ENCODE measurements around the gene DEFB121. TPM values are rescaled to one million over a fixed set of nuclear protein-coding genes. Genes with fewer than 3 reads are reported as not detected.
"Not testable (repeated sequence)": the region's sequence is repeated elsewhere in the genome, so short reads cannot be mapped to it uniquely, and the experiment has no call there.

The DEFB121 gene
- total RNA-seq, 4 donors from 2014 or later: not detected

- H3K9me3 ChIP-seq: no peaks in the 10 kb centered on the region
- WGBS, 2 donors (ENCODE audit: low coverage in 1 of 2): 58% methylated on average over 1 of the region's 1 CpG; no CpG with 5 or more reads in 1 of the 2 donors
- no peak within 1 kb of the TSS for H3K4me3 ChIP-seq
- TF ChIP-seq CTCF (IDR thresholded peaks at IDR 0.05) (no peak), EP300 (IDR thresholded peaks at IDR 0.05; ENCODE audit: low read depth) (no peak), POLR2A (IDR thresholded peaks at IDR 0.05) (no peak), POLR2AphosphoS5 (IDR thresholded peaks at IDR 0.05) (no peak)
- intact Hi-C loops (cut with DNase I; ENCODE audit: low total_unique reads): no loop called here
- no peaks in the 10 kb centered on the region for H3K27me3 ChIP-seq
- no peaks in the 10 kb centered on the region for H3K4me1 ChIP-seq
- H3K27ac ChIP-seq: no peak within 1 kb of the TSS
- no peak for DNase-seq
- in situ Hi-C loops (cut with MboI; ENCODE audit: low pct_ligation_motif_present in 1 of 4, low pct_unique_long_range_greater_than_20kb in 1 of 4, low sequenced_read_pairs in 3 of 4): no loop called here
- H3K36me3 ChIP-seq: no peaks in the 10 kb centered on the region
Measured at GRCh38 chr20:31390490-31390889, 15.5 kb downstream of the DEFB121 start, which contains the start of gene DEFB119. DEFB119 (minus strand) TSS chr20:31390590; CDS start chr20:31390483, 107 bp downstream.

- in situ Hi-C loops (cut with MboI; ENCODE audit: low pct_ligation_motif_present in 1 of 4, low pct_unique_long_range_greater_than_20kb in 1 of 4, low sequenced_read_pairs in 3 of 4) (no loop called here), intact Hi-C loops (cut with DNase I; ENCODE audit: low total_unique reads) (no loop called here)
- Histone ChIP-seq H3K27me3 (no peaks in the 10 kb centered on the region), H3K4me1 (no peaks in the 10 kb centered on the region), H3K27ac (no peak overlapping the region), H3K36me3 (no peaks in the 10 kb centered on the region), H3K9me3 (no peaks in the 10 kb centered on the region), H3K4me3 (no peak overlapping the region)
- DNase-seq: no peak
- WGBS, 2 donors (ENCODE audit: low coverage in 1 of 2): 71 to 84% methylated on average over 2 of the region's 2 CpGs
- TF ChIP-seq CTCF (IDR thresholded peaks at IDR 0.05) (no peak), EP300 (IDR thresholded peaks at IDR 0.05; ENCODE audit: low read depth) (no peak), POLR2A (IDR thresholded peaks at IDR 0.05) (no peak), POLR2AphosphoS5 (IDR thresholded peaks at IDR 0.05) (no peak)
Measured at GRCh38 chr20:31374346-31374745, 31.7 kb downstream of the DEFB121 start.

- Histone ChIP-seq H3K9me3 (no peaks in the 10 kb centered on the region), H3K27ac (no peak within 1 kb of the TSS), H3K36me3 (no peaks in the 10 kb centered on the region), H3K27me3 (no peaks in the 10 kb centered on the region), H3K4me3 (no peak within 1 kb of the TSS), H3K4me1 (no peaks in the 10 kb centered on the region)
- in situ Hi-C loops (cut with MboI; ENCODE audit: low pct_ligation_motif_present in 1 of 4, low pct_unique_long_range_greater_than_20kb in 1 of 4, low sequenced_read_pairs in 3 of 4): no loop called here
- DNase-seq: no peak
- no peak for TF ChIP-seq POLR2A (IDR thresholded peaks at IDR 0.05)
- no peak for TF ChIP-seq POLR2AphosphoS5 (IDR thresholded peaks at IDR 0.05)
- 81 to 83% methylated on average over 1 to 2 of the region's 2 CpGs for WGBS, 2 donors (ENCODE audit: low coverage in 1 of 2)
- intact Hi-C loops (cut with DNase I; ENCODE audit: low total_unique reads): no loop called here
Measured at GRCh38 chr20:31368301-31368700, 37.7 kb downstream of the DEFB121 start, which contains the start of gene DEFB118. DEFB118 (plus strand) TSS chr20:31368601; CDS start chr20:31368651, 50 bp downstream.

GRCh38 chr20:31364272-31364671 lies 41.7 kb downstream of the DEFB121 start:
- H3K9me3 ChIP-seq; H3K27me3 ChIP-seq; DNase-seq; H3K4me1 ChIP-seq; in situ Hi-C loops (cut with MboI; ENCODE audit: low pct_ligation_motif_present in 1 of 4, low pct_unique_long_range_greater_than_20kb in 1 of 4, low sequenced_read_pairs in 3 of 4); intact Hi-C loops (cut with DNase I; ENCODE audit: low total_unique reads); H3K4me3 ChIP-seq; H3K27ac ChIP-seq; H3K36me3 ChIP-seq: not testable (repeated sequence)
- 60 to 83% methylated on average over 1 to 5 of the region's 5 CpGs for WGBS, 2 donors (ENCODE audit: low coverage in 1 of 2)

- Histone ChIP-seq H3K4me3 (no peak overlapping the region), H3K9me3 (no peaks in the 10 kb centered on the region), H3K4me1 (no peaks in the 10 kb centered on the region), H3K27me3 (no peaks in the 10 kb centered on the region), H3K36me3 (no peaks in the 10 kb centered on the region), H3K27ac (no peak overlapping the region)
- in situ Hi-C loops (cut with MboI; ENCODE audit: low pct_ligation_motif_present in 1 of 4, low pct_unique_long_range_greater_than_20kb in 1 of 4, low sequenced_read_pairs in 3 of 4): no loop called here
- TF ChIP-seq POLR2A (IDR thresholded peaks at IDR 0.05) (no peak), POLR2AphosphoS5 (IDR thresholded peaks at IDR 0.05) (no peak), EP300 (IDR thresholded peaks at IDR 0.05; ENCODE audit: low read depth) (no peak), CTCF (IDR thresholded peaks at IDR 0.05) (no peak)
- intact Hi-C loops (cut with DNase I; ENCODE audit: low total_unique reads): no loop called here
- WGBS, 2 donors (ENCODE audit: low coverage in 1 of 2): 58 to 76% methylated on average over 4 of the region's 4 CpGs
- no peak for DNase-seq
Measured at GRCh38 chr20:31363295-31363694, 42.7 kb downstream of the DEFB121 start.

Data from transverse colon (tissue), 4 donors.